Colonic mucosa (tissue), 4 donors: Measurements from ENCODE around the gene PRPF6. TPM values are rescaled to one million over a fixed set of nuclear protein-coding genes. Genes with fewer than 3 reads are reported as not detected.

ENCODE experiments used
- DNase-seq: peaks from one replicate; pipeline ENCODE4 v3.0.0-alpha.2; 2020
- H3K27ac ChIP-seq: fragments of 200-600 bp; one replicate; pipeline ENCODE4 v1.8.0; 2021
- H3K27me3 ChIP-seq: fragments of 200-600 bp; one replicate; pipeline ENCODE4 v1.8.0; 2021
- H3K36me3 ChIP-seq: fragments of 200-600 bp; one replicate; pipeline ENCODE4 v1.8.0; 2021
- H3K4me1 ChIP-seq: fragments of 200-600 bp; one replicate; pipeline ENCODE4 v1.8.0; 2021; ENCODE audit warnings: mild to moderate bottlenecking
- H3K4me3 ChIP-seq: fragments of 200-600 bp; one replicate; pipeline ENCODE4 v1.8.0; 2021
- H3K9ac ChIP-seq, 2 donors: one replicate each; pipeline ENCODE4 v1.7.0; 2013; ENCODE audit warnings: control low read depth in 2 of 2, low read depth in 2 of 2, low read length in 2 of 2
- H3K9me3 ChIP-seq: fragments of 200-600 bp; one replicate; pipeline ENCODE4 v1.8.0; 2021
- intact Hi-C: fragments of 100-400 bp; cut with DNase I; formaldehyde crosslinking; loops from one replicate; pipeline ENCODE4 v1.14.1; 2022
- total RNA-seq, 2 donors: library from RNA; stranded (reverse); fragmentation: NEBNext Ultra II Directional in 1 of 2; extraction: Animal tissue kit (Norgen Biotek cat#: 25700) in 1 of 2; gene quantifications; one replicate each; pipeline ENCODE4 v1.2.1, GENCODE V29; 2021
- TF ChIP-seq, protein P1 (sequence below): fragments of 200-600 bp; IDR thresholded peaks from one replicate; pipeline ENCODE4 v1.8.0; 2022; ENCODE audit warnings: antibody characterized with exemption, mild to moderate bottlenecking
- donor health status: healthy.
- donor health status: DM: no; HTN: no; CAD: no.
- donor health status: DM: no; HTN: no; CAD: no.

The PRPF6 gene
- total RNA-seq, 2 donors from 2014 or later: 53.0 to 68.6 TPM

GRCh38 chr20:64062596-64063388, 81.9 kb downstream of the PRPF6 start, which contains the start of gene TCEA2:
TSS of gene TCEA2 (plus strand) at chr20:64063198. CDS start at chr20:64063313, 115 bp downstream.
- TF ChIP-seq, protein P1, sequence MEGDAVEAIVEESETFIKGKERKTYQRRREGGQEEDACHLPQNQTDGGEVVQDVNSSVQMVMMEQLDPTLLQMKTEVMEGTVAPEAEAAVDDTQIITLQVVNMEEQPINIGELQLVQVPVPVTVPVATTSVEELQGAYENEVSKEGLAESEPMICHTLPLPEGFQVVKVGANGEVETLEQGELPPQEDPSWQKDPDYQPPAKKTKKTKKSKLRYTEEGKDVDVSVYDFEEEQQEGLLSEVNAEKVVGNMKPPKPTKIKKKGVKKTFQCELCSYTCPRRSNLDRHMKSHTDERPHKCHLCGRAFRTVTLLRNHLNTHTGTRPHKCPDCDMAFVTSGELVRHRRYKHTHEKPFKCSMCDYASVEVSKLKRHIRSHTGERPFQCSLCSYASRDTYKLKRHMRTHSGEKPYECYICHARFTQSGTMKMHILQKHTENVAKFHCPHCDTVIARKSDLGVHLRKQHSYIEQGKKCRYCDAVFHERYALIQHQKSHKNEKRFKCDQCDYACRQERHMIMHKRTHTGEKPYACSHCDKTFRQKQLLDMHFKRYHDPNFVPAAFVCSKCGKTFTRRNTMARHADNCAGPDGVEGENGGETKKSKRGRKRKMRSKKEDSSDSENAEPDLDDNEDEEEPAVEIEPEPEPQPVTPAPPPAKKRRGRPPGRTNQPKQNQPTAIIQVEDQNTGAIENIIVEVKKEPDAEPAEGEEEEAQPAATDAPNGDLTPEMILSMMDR: no peak
- Histone ChIP-seq H3K4me1 (peaks cover 5% of the 10 kb centered on the region), H3K9ac (peak within 1 kb of the TSS; percentile 40 to 72), H3K9me3 (no peaks in the 10 kb centered on the region), H3K27ac (peak within 1 kb of the TSS; percentile 71), H3K27me3 (no peaks in the 10 kb centered on the region), H3K36me3 (no peaks in the 10 kb centered on the region), H3K4me3 (peak within 1 kb of the TSS; percentile 76)
- intact Hi-C loops: loop anchor here (5.0 kb wide), 1 partner anchor 80 kb away; the partner anchor contains the start of gene PRPF6
- DNase-seq: peak; percentile 97

DNA sequence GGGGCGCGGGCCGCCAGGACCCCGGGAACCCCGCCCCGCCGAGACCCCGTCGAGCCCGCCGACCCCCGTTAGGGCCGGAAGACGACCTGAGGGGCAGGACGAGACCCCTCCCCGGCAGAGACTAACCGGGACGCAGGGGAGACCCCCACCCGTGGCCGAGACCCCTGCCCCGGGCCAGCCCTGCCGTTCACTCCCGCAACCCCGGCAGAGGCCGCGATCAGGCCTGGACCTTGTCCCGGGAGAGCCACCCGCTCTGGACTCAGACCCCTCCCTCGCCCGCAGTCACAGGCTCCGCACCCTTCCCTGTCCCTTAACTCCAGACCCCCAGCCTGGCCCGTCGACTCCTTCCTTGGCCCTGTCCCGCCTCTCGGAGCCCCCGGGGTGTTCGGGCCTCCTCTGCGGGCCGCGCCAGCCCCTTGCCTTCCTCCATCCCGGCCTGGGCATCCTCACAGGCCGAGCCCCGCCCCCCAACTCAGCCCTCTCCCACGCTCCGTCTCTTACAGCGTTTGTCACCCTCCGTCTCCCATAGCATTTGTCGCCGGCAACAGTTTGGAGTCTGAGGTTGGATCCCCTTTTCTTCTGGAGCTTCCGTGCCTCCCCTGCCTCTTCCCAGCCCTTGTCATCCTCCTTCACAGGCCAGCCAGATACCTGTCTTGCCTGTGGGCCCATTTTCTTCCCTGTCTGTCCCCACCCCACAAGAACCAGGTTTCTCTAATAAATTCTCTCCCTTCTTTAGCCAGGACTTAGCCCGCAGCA, 82.6 kb downstream of the PRPF6 start:
- H3K27me3 ChIP-seq: no peaks in the 10 kb centered on the region
- H3K4me1 ChIP-seq: peaks cover 5% of the 10 kb centered on the region
- peak overlapping the region; percentile 40 to 72 for H3K9ac ChIP-seq
- DNase-seq: peak; percentile 44
- H3K4me3 ChIP-seq: peak overlapping the region; percentile 76
- intact Hi-C loops: loop anchor here (5.0 kb wide), 1 partner anchor 81 kb away; the partner anchor contains the start of gene PRPF6
- TF ChIP-seq, protein P1: no peak
- no peaks in the 10 kb centered on the region for H3K9me3 ChIP-seq
- H3K27ac ChIP-seq: peak overlapping the region; percentile 40
- no peaks in the 10 kb centered on the region for H3K36me3 ChIP-seq

- Histone ChIP-seq H3K27me3 (no peaks in the 10 kb centered on the region), H3K36me3 (no peaks in the 10 kb centered on the region), H3K27ac (no peak overlapping the region), H3K4me3 (no peak overlapping the region), H3K4me1 (peaks cover 5% of the 10 kb centered on the region), H3K9ac (peak overlapping the region in 1 of 2 donors; percentile 40), H3K9me3 (no peaks in the 10 kb centered on the region)
- intact Hi-C loops: loop anchor here (5.0 kb wide), 1 partner anchor 82 kb away; the partner anchor contains the start of gene PRPF6
- TF ChIP-seq, protein P1: no peak
- no peak for DNase-seq
Observed at GRCh38 chr20:64064145-64064698, 83.3 kb downstream of the PRPF6 start.

DNA sequence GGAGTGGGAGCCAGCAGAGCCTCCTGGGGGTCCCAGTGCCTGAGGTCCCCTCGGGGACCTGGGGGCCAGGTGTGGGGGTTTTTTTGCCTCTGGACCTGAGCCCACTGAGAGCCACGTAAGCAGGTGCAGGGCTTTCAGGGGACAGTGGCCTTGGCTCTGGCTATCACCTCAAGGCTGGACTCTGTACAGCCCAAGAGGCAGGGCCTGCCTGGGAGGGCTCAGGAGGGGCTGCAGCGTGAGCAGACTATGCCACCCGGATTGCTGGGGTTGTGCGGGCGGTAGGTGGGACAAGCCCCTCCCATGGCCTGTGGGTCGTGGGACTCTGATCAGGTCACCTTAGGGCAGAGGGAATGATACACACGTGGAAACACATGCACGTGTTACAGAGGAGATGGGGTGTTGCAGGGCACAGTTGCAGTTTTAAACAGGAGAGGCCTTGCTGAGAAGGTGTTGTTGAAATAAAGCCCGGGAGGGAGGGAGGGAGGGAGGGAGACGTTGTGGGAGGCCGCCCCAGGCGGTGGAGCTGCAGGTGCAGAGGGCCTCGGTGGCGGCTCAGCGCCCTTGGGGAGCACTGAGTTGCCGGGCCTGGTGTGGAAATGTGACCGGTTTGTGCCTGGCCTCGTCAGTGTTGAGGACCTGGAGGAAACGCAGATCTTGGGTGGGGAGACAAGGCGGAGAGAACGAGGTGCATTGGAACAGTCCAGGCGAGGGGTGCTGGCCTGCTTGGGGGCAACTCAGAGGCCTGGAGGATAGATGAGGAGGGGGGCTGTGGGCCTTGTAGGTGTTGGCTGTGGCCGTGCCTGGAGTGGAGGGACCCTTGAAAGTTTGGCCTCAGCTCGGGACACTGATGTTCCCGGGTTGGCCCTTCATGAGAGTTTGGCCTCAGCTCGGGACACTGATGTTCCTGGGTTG, 84.4 kb downstream of the PRPF6 start:
- DNase-seq: no peak
- intact Hi-C loops: no loop called here
- no peak overlapping the region for H3K4me3 ChIP-seq
- no peak overlapping the region for H3K27ac ChIP-seq
- H3K36me3 ChIP-seq: no peaks in the 10 kb centered on the region
- TF ChIP-seq, protein P1: no peak
- no peak overlapping the region for H3K9ac ChIP-seq
- H3K27me3 ChIP-seq: no peaks in the 10 kb centered on the region
- peaks cover 5% of the 10 kb centered on the region for H3K4me1 ChIP-seq
- H3K9me3 ChIP-seq: no peaks in the 10 kb centered on the region
